ENCODE results near the gene APOD. TPM values are rescaled to one million over a fixed set of nuclear protein-coding genes. Genes with fewer than 3 reads are reported as not detected.

APOD gene
- total RNA-seq, 1 experiment from 2014 or later, result not detected

DNA sequence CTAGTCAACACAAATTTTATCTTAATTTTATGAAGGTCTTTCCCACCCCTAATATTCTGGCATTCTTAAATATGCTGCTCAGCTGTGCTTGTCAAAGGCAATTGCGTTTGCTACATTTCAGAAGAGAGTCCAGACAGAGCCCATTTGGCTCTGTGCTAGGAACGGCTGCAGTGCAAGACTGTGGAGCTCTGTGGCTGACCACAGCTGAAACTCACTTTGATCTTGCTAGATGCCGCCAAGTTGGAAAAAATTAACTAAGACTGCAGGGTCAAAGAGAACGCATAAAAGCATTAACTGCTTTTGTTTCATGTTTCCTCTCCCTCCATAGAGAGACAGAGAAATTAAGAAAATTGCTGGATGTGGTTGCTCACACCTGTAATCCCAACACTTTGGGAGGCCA, 33.0 kb downstream of the APOD start:
- TF ChIP-seq, protein P1, sequence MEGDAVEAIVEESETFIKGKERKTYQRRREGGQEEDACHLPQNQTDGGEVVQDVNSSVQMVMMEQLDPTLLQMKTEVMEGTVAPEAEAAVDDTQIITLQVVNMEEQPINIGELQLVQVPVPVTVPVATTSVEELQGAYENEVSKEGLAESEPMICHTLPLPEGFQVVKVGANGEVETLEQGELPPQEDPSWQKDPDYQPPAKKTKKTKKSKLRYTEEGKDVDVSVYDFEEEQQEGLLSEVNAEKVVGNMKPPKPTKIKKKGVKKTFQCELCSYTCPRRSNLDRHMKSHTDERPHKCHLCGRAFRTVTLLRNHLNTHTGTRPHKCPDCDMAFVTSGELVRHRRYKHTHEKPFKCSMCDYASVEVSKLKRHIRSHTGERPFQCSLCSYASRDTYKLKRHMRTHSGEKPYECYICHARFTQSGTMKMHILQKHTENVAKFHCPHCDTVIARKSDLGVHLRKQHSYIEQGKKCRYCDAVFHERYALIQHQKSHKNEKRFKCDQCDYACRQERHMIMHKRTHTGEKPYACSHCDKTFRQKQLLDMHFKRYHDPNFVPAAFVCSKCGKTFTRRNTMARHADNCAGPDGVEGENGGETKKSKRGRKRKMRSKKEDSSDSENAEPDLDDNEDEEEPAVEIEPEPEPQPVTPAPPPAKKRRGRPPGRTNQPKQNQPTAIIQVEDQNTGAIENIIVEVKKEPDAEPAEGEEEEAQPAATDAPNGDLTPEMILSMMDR (IDR thresholded peaks at IDR 0.05; ENCODE audit: unreplicated experiment), result no peak
- no peak overlapping the region for H3K4me3 Mint-ChIP-seq (ENCODE audit: low read depth, unreplicated experiment)
- CTCF ChIA-PET, result interaction anchor here (1.2 kb wide), 1 partner anchor 10 kb away, joined by 3 read pairs; no protein-coding TSS in a partner anchor
- peaks cover 8% of the 10 kb centered on the region for H3K27me3 Mint-ChIP-seq (ENCODE audit: unreplicated experiment)
- BruUV-seq (replicated peaks), result no TSS peak
- no peak overlapping the region for H3K27ac Mint-ChIP-seq (ENCODE audit: unreplicated experiment)
- no peaks in the 10 kb centered on the region for H3K9me3 Mint-ChIP-seq (ENCODE audit: low read depth, unreplicated experiment)
- no peaks in the 10 kb centered on the region for H3K36me3 Mint-ChIP-seq (ENCODE audit: insufficient read depth, unreplicated experiment)
- intact Hi-C loops (cut with micrococcal nuclease; ENCODE audit: unreplicated experiment), result no loop called here
- no peak for DNase-seq
- peaks cover 27% of the 10 kb centered on the region for H3K4me1 Mint-ChIP-seq (ENCODE audit: low read depth, unreplicated experiment)

DNA sequence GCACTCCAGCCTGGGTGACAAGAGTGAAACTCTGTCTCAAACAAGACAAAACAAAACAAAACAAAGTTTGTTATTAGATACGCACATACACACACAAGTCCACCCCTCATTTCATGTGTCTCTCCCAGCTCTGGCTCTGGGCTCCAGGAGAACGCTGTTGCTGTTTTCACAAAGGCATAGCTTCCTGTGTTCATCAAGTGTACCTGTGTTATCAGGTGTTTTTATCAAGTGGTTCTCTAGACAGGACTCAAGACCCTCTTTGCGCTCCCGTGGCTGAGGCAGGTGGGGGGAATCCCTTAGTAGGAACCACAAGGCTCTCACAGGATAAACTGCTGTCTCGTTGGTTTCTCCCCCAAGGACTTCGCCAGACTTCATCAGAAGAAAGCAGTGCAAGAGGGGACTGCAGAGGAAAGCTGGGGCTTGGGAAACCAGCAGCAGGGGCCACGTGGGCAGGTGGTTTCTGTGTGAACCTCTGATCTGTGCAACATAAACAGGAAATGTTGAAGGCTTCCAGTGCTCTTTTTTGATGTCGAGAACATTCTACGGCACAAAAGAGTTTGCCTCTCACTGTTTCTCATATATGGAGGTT, 33.7 kb downstream of the APOD start:
- H3K27me3 Mint-ChIP-seq (ENCODE audit: unreplicated experiment), result peaks cover under 1% of the 10 kb centered on the region
- no peak overlapping the region for H3K27ac Mint-ChIP-seq (ENCODE audit: unreplicated experiment)
- intact Hi-C loops (cut with micrococcal nuclease; ENCODE audit: unreplicated experiment), result no loop called here
- CTCF ChIA-PET, result interaction anchor here (0.7 kb wide), 1 partner anchor 416 kb away, joined by 3 read pairs; no protein-coding TSS in a partner anchor
- no peak overlapping the region for H3K4me3 Mint-ChIP-seq (ENCODE audit: low read depth, unreplicated experiment)
- TF ChIP-seq, protein P1 (IDR thresholded peaks at IDR 0.05; ENCODE audit: unreplicated experiment), result no peak
- no peak for DNase-seq
- H3K36me3 Mint-ChIP-seq (ENCODE audit: insufficient read depth, unreplicated experiment), result no peaks in the 10 kb centered on the region
- BruUV-seq (replicated peaks), result no TSS peak
- peaks cover 29% of the 10 kb centered on the region for H3K4me1 Mint-ChIP-seq (ENCODE audit: low read depth, unreplicated experiment)
- no peaks in the 10 kb centered on the region for H3K9me3 Mint-ChIP-seq (ENCODE audit: low read depth, unreplicated experiment)

DNA sequence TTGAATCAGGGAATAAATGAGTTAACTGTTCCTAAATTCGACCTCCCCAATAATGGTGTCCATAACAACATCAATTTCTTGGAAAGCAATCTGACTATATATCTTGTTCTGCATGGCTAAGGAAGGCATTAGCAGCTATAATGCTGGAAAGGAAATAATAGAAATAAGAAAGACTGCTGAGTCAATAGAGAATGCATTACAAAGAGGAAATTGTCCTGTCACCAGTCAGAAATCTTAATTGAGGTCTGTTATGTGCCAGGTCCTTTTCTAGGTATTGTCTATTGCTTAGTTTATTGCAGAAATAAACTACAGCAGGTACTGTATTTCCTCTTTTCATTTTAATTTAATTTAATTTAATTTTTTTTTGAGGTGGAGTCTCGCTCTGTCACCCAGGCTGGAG, 34.8 kb downstream of the APOD start:
- H3K27ac Mint-ChIP-seq (ENCODE audit: unreplicated experiment), result no peak overlapping the region
- CTCF ChIA-PET, result no interaction called here
- H3K36me3 Mint-ChIP-seq (ENCODE audit: insufficient read depth, unreplicated experiment), result peaks cover 5% of the 10 kb centered on the region
- peaks cover 34% of the 10 kb centered on the region for H3K4me1 Mint-ChIP-seq (ENCODE audit: low read depth, unreplicated experiment)
- H3K9me3 Mint-ChIP-seq (ENCODE audit: low read depth, unreplicated experiment), result no peaks in the 10 kb centered on the region
- intact Hi-C loops (cut with micrococcal nuclease; ENCODE audit: unreplicated experiment), result no loop called here
- no peak overlapping the region for H3K4me3 Mint-ChIP-seq (ENCODE audit: low read depth, unreplicated experiment)
- no peak for DNase-seq
- BruUV-seq (replicated peaks), result no TSS peak
- H3K27me3 Mint-ChIP-seq (ENCODE audit: unreplicated experiment), result peaks cover 8% of the 10 kb centered on the region
- TF ChIP-seq, protein P1 (IDR thresholded peaks at IDR 0.05; ENCODE audit: unreplicated experiment), result no peak

DNA sequence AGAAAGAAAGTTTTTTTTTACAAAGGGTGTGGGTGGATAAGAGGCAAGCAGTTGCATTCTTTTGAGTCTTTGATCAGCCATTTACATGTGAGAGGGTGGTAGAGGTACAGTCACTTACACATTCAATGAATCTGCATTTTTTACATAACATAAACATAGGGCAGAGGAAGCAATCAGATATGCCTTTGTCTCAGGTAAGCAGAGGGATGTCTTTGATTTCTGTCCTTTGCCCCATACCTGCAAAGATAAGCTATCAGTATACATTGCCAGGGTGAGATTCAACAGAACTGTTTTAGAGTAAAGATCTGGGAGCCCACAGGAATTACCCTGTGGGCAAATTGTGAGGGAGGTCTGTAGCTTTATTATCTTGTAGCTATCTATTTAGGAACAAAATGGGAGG, 35.2 kb downstream of the APOD start:
- Mint-ChIP-seq H3K9me3 (ENCODE audit: low read depth, unreplicated experiment) (no peaks in the 10 kb centered on the region), H3K36me3 (ENCODE audit: insufficient read depth, unreplicated experiment) (peaks cover 10% of the 10 kb centered on the region), H3K4me3 (ENCODE audit: low read depth, unreplicated experiment) (no peak overlapping the region), H3K4me1 (ENCODE audit: low read depth, unreplicated experiment) (peaks cover 34% of the 10 kb centered on the region), H3K27me3 (ENCODE audit: unreplicated experiment) (peaks cover 10% of the 10 kb centered on the region), H3K27ac (ENCODE audit: unreplicated experiment) (no peak overlapping the region)
- CTCF ChIA-PET, result no interaction called here
- BruUV-seq (replicated peaks), result no TSS peak
- intact Hi-C loops (cut with micrococcal nuclease; ENCODE audit: unreplicated experiment), result no loop called here
- DNase-seq, result no peak
- TF ChIP-seq, protein P1 (IDR thresholded peaks at IDR 0.05; ENCODE audit: unreplicated experiment), result no peak

Measured in Calu3 (cell line).